ENCODE data around the gene CALN1.

GRCh38 chr7:72406820-72407403 lies 5.2 kb downstream of the CALN1 start:
- TF ChIP-seq CTCF (IDR thresholded peaks at IDR 0.05): no peak
- TF ChIP-seq POLR2A (IDR thresholded peaks at IDR 0.05): no peak

All from gastroesophageal sphincter (tissue), 3 donors.